ENCODE results near the gene KPNA4. TPM values are rescaled to one million over a fixed set of nuclear protein-coding genes. Genes with fewer than 3 reads are reported as not detected.
A peak's percentile ranks its signal among the peaks of the same experiment; 100 is the strongest.

KPNA4 gene
- total and polyA plus RNA-seq, 7 donors: 15.0 to 52.8 (median 45.4) TPM

GRCh38 chr3:160451602-160452001, 113.8 kb downstream of the KPNA4 start:
- Histone ChIP-seq H3K27ac (peak overlapping the region in 3 of 4 donors; percentile 83 to 88 (median 84)), H3K4me1 (peaks cover 0 to 26% (median 18%) of the 10 kb centered on the region in 4 donors), H3K36me3 (no peaks in the 10 kb centered on the region), H3K9me3 (no peaks in the 10 kb centered on the region), H3K27me3 (no peaks in the 10 kb centered on the region), H3K4me3 (no peak overlapping the region)
- DNase-seq: no peak
- intact Hi-C loops (cut with DNase I): no loop called here
- no peak for TF ChIP-seq CTCF (IDR thresholded peaks at IDR 0.05)
- no peak for TF ChIP-seq POLR2AphosphoS5 (IDR thresholded peaks at IDR 0.05)
- TF ChIP-seq POLR2A (IDR thresholded peaks at IDR 0.05): no peak
- TF ChIP-seq EP300 (IDR thresholded peaks at IDR 0.05): no peak
- 87 to 89% methylated on average over 4 of the region's 4 CpGs for WGBS, 2 donors

GRCh38 chr3:160450846-160451245, 114.5 kb downstream of the KPNA4 start:
- no peaks in the 10 kb centered on the region for H3K27me3 ChIP-seq
- no peak overlapping the region for H3K4me3 ChIP-seq
- H3K4me1 ChIP-seq: peaks cover 0 to 26% (median 18%) of the 10 kb centered on the region in 4 donors
- DNase-seq: no peak
- intact Hi-C loops (cut with DNase I): no loop called here
- TF ChIP-seq EP300 (IDR thresholded peaks at IDR 0.05) (no peak), POLR2AphosphoS5 (IDR thresholded peaks at IDR 0.05) (no peak), CTCF (IDR thresholded peaks at IDR 0.05) (no peak), POLR2A (IDR thresholded peaks at IDR 0.05) (no peak)
- 81 to 82% methylated on average over 3 of the region's 3 CpGs for WGBS, 2 donors
- peak overlapping the region; percentile 73 to 88 (median 84) for H3K27ac ChIP-seq
- no peaks in the 10 kb centered on the region for H3K9me3 ChIP-seq
- H3K36me3 ChIP-seq: no peaks in the 10 kb centered on the region

DNA sequence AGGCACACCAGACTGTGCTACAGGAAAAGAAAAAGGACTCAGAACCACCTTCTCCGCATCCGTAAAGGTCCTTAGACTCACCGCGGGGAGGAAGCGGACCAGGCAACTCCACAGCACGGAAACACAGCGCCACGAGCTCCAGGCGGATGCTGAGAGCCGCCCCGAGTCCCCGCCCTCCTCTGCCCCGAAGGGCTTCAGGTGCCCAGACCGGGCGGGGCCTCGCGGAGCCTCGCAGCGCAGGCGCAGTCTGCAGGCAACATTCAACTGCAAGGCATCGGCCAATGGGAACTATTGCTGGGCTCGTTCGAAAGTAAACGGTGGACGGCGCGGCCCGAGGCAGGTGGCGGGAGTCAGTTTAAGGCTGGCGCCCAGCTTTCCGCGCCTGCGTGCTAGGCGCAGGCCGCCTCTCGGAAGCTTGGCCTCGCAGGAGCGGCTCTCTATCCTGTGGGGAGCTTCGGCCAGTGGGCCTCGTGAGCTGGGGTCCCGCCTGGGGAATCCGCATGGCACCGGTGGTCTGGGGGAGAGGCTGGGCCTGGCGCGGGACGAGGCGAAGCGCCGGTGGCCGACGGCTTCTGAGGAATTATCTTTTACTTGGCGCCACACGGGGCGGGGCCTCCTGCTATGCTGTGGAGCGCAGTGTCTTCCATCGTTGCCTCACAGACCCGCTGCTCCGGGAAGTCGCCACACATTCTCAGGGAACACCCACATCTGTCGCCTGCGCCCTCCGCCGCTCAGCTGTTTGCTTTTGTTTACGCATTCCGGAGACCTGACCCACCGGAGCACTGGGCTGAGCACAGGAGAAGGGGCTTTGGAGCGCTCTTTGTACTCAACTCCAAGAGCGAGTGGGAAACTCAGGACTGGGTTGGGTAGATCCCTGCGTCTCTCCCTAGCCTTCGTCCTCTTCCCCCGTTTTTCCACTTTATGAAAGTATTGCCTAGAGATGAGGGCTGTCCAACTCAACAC, 115.5 kb downstream of the KPNA4 start, which contains the start of gene TRIM59:
TRIM59 (minus strand) TSS at position 151 of the 963 bp plus-strand sequence. CDS start 10,603 bp downstream, outside the sequence.
- Histone ChIP-seq H3K4me3 (peak within 1 kb of the TSS; percentile 46 to 77 (median 56)), H3K36me3 (no peaks in the 10 kb centered on the region), H3K9me3 (no peaks in the 10 kb centered on the region), H3K4me1 (peaks cover 0 to 26% (median 18%) of the 10 kb centered on the region in 4 donors), H3K27me3 (no peaks in the 10 kb centered on the region), H3K27ac (peak within 1 kb of the TSS; percentile 73 to 88 (median 84))
- peak; percentile 95 for DNase-seq
- intact Hi-C loops (cut with DNase I): loop anchor here (5.0 kb wide), 2 partner anchors 53 to 117 kb away; partner anchors contain the start of genes IFT80, KPNA4 and SMC4
- WGBS, 2 donors: 16 to 39% methylated on average over 71 of the region's 71 CpGs
- TF ChIP-seq CTCF (IDR thresholded peaks at IDR 0.05) (no peak), POLR2A (IDR thresholded peaks at IDR 0.05) (peak in 1 of 2 donors; percentile 25), EP300 (IDR thresholded peaks at IDR 0.05) (no peak), POLR2AphosphoS5 (IDR thresholded peaks at IDR 0.05) (peak; percentile 44 to 80 (median 74))

GRCh38 chr3:160448845-160449635, 116.3 kb downstream of the KPNA4 start:
- Histone ChIP-seq H3K27ac (peak overlapping the region; percentile 73 to 88 (median 84)), H3K4me1 (peaks cover 0 to 26% (median 18%) of the 10 kb centered on the region in 4 donors), H3K4me3 (peak overlapping the region; percentile 46 to 77 (median 56)), H3K36me3 (no peaks in the 10 kb centered on the region), H3K27me3 (no peaks in the 10 kb centered on the region), H3K9me3 (no peaks in the 10 kb centered on the region)
- intact Hi-C loops (cut with DNase I): loop anchor here (5.0 kb wide), 2 partner anchors 52 to 118 kb away; partner anchors contain the start of genes IFT80, KPNA4 and SMC4
- TF ChIP-seq POLR2AphosphoS5 (IDR thresholded peaks at IDR 0.05) (no peak), EP300 (IDR thresholded peaks at IDR 0.05) (no peak), POLR2A (IDR thresholded peaks at IDR 0.05) (no peak), CTCF (IDR thresholded peaks at IDR 0.05) (no peak)
- whole genome bisulfite sequencing, 2 donors: 1 to 2% methylated on average over 26 of the region's 26 CpGs
- DNase-seq: peak; percentile 68

All from sigmoid colon (tissue), 7 donors.